ENCODE results near the gene ZSCAN25.

- TF ChIP-seq POLR2A (IDR thresholded peaks at IDR 0.05) (no peak), EP300 (IDR thresholded peaks at IDR 0.05) (no peak)
Observed at GRCh38 chr7:99617192-99617781, 541 bp downstream of the ZSCAN25 start.
